Lung (tissue), 12 donors: ENCODE results near the gene IQGAP3. TPM values are rescaled to one million over a fixed set of nuclear protein-coding genes. Genes with fewer than 3 reads are reported as not detected.

Experiments
- ATAC-seq: fragments of 200-7000 bp; cut with Tn5 transposase; one replicate; pipeline ENCODE4 v1.9.1; 2020; ENCODE audit warnings: moderate number of reproducible peaks; ENCODE audit not compliant: insufficient read depth, low FRiP score
- DNase-seq, 3 donors: peaks; one replicate each; pipeline ENCODE4 v3.0.0-alpha.2; 2013 to 2017
- H3K27ac ChIP-seq, 2 donors: one replicate each; pipeline ENCODE4 v1.5.1; 2013; ENCODE audit warnings: mild to moderate bottlenecking in 2 of 2, moderate library complexity in 2 of 2, control low read depth in 1 of 2, inconsistent platforms in 1 of 2, low read depth in 1 of 2, low read length in 1 of 2
- H3K27me3 ChIP-seq, 3 donors: one replicate each; pipeline ENCODE4 v1.5.1; 2013; ENCODE audit warnings: low read length in 2 of 3; ENCODE audit not compliant: control insufficient read depth in 3 of 3, insufficient read depth in 3 of 3
- H3K36me3 ChIP-seq, 4 donors: one replicate each; pipeline ENCODE4 v1.5.1; 2013; ENCODE audit warnings: low read length in 4 of 4, mild to moderate bottlenecking in 1 of 4, moderate library complexity in 1 of 4; ENCODE audit not compliant: control insufficient read depth in 4 of 4, insufficient read depth in 4 of 4
- H3K4me1 ChIP-seq, 5 donors: one replicate each; pipeline ENCODE4 v1.5.1; 2013; ENCODE audit warnings: low read length in 5 of 5, mild to moderate bottlenecking in 2 of 5, moderate library complexity in 1 of 5; ENCODE audit not compliant: control insufficient read depth in 5 of 5, insufficient read depth in 5 of 5
- H3K4me3 ChIP-seq: one replicate; pipeline ENCODE4 v1.5.1; 2013; ENCODE audit warnings: mild to moderate bottlenecking, control low read depth, moderate library complexity
- H3K9ac ChIP-seq, 2 donors: one replicate each; pipeline ENCODE4 v1.5.1; 2013; ENCODE audit warnings: low read length in 2 of 2, control low read depth in 1 of 2; ENCODE audit not compliant: insufficient read depth in 1 of 2
- H3K9me3 ChIP-seq, 4 donors: one replicate each; pipeline ENCODE4 v1.5.1; 2013; ENCODE audit warnings: low read length in 3 of 4, mild to moderate bottlenecking in 1 of 4, moderate library complexity in 1 of 4; ENCODE audit not compliant: control insufficient read depth in 4 of 4, insufficient read depth in 3 of 4
- WGBS, 2 donors: extraction: QIAGEN DNeasy Blood & Tissue Kit; methylation state at CpG; one replicate each; pipeline ENCODE4 v1.1.7; 2013; 5-methylcytosine and 5-hydroxymethylcytosine counted together
- polyA plus RNA-seq, 2 donors: library from polyadenylated mRNA; stranded (reverse); fragments of 200-250 nt; gene quantifications; one replicate each; pipeline ENCODE4 v1.2.1, GENCODE V29; 2013
- total RNA-seq, 2 donors: library from RNA; depleted of rRNA in 1 of 2; stranded (reverse); fragments of >200 nt in 1 of 2; gene quantifications; one replicate each; pipeline ENCODE4 v1.2.1, GENCODE V29; 2014 to 2021
- TF ChIP-seq, protein P1 (sequence below): IDR thresholded peaks from 2 replicates; pipeline ENCODE4 v1.5.1; 2012; ENCODE audit warnings: mild to moderate bottlenecking; ENCODE audit errors: control extremely low read depth, extremely low read depth
- donor health status: control.
- donor health status: control.
- donor health status: Bipolar disorder and iron deficiency.
- donor health status: healthy.
- donor health status: DM: yes; HTN: yes; CAD: no.

IQGAP3 gene
- total and polyA plus RNA-seq, 4 donors = 0.42 to 3.4 (median 1.2) TPM

GRCh38 chr1:156486421-156487344, 85.7 kb downstream of the IQGAP3 start:
- Histone ChIP-seq H3K36me3 (peaks cover 9 to 21% (median 11%) of the 10 kb centered on the region in 4 donors), H3K27ac (peak overlapping the region in 1 of 2 donors; percentile 84), H3K9me3 (no peaks in the 10 kb centered on the region), H3K4me1 (peaks cover 10 to 53% (median 26%) of the 10 kb centered on the region in 5 donors), H3K4me3 (no peak overlapping the region), H3K27me3 (no peaks in the 10 kb centered on the region), H3K9ac (no peak overlapping the region)
- ATAC-seq (no peak), DNase-seq (no peak)
- TF ChIP-seq, protein P1, sequence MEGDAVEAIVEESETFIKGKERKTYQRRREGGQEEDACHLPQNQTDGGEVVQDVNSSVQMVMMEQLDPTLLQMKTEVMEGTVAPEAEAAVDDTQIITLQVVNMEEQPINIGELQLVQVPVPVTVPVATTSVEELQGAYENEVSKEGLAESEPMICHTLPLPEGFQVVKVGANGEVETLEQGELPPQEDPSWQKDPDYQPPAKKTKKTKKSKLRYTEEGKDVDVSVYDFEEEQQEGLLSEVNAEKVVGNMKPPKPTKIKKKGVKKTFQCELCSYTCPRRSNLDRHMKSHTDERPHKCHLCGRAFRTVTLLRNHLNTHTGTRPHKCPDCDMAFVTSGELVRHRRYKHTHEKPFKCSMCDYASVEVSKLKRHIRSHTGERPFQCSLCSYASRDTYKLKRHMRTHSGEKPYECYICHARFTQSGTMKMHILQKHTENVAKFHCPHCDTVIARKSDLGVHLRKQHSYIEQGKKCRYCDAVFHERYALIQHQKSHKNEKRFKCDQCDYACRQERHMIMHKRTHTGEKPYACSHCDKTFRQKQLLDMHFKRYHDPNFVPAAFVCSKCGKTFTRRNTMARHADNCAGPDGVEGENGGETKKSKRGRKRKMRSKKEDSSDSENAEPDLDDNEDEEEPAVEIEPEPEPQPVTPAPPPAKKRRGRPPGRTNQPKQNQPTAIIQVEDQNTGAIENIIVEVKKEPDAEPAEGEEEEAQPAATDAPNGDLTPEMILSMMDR = no peak
- WGBS, 2 donors = 85 to 91% methylated on average over 7 of the region's 7 CpGs

DNA sequence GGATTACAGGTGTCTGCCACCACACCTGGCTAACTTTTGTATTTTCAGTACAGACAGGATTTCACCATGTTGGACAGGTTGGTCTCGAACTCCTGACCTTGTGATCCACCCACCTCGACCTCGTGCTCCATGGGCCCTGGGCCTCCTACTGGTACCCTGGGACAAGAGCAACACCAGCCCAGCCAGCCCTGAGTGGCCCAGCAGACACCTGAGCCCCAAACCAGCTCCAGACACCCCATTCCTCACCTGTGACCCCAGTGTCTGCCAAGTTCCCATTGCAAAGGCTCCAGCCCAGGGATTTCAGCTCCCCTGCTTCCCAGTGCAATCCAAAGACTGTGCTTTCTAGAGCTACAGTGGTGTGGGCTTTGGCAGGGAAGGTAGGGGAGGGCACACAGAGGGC, 86.4 kb downstream of the IQGAP3 start:
- H3K9me3 ChIP-seq = no peaks in the 10 kb centered on the region
- no peak overlapping the region for H3K4me3 ChIP-seq
- no peak overlapping the region for H3K9ac ChIP-seq
- DNase-seq (no peak), ATAC-seq (no peak)
- peaks cover 14 to 27% (median 18%) of the 10 kb centered on the region in 4 donors for H3K36me3 ChIP-seq
- TF ChIP-seq, protein P1 = no peak
- 77 to 92% methylated on average over 3 of the region's 3 CpGs for WGBS, 2 donors
- no peak overlapping the region for H3K27ac ChIP-seq
- peaks cover 4 to 50% (median 19%) of the 10 kb centered on the region in 5 donors for H3K4me1 ChIP-seq
- H3K27me3 ChIP-seq = no peaks in the 10 kb centered on the region

DNA sequence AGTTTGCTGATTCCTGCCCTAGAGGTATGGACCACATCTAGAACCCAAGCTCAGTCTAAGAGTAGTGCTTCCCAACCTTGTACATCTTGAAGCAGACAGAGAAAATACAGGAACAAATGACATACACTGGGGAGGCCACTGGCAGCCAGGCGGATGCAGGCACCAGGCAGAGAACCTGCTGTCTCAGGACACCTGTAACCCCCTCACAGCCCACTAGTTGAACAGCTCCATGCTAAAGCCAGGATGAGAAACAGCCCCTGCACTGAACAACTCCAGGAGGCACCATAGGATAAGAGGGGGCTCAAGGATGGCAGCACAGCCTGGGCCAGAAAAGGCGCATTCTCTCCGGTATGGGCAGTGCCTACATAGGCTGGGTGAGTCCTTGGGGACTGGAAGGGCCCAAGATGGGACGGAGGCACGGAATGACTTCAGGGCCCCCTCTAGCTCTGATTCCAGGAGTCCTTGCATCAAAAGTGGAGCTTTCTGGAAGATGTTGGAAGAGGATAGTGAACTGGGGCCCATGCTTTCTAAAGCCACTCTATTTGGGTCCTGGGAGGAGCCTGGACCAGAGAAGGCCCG, 87.8 kb downstream of the IQGAP3 start:
- DNase-seq = no peak

More for the DNA sequence above, 87.8 kb downstream of the IQGAP3 start:
- 91 to 95% methylated on average over 6 of the region's 6 CpGs for WGBS, 2 donors
- Histone ChIP-seq H3K4me3 (no peak overlapping the region), H3K36me3 (peaks cover 16 to 38% (median 27%) of the 10 kb centered on the region in 4 donors), H3K9ac (no peak overlapping the region), H3K27ac (no peak overlapping the region), H3K27me3 (no peaks in the 10 kb centered on the region), H3K4me1 (peaks cover 0 to 37% (median 11%) of the 10 kb centered on the region in 5 donors), H3K9me3 (no peaks in the 10 kb centered on the region)
- no peak for ATAC-seq
- TF ChIP-seq, protein P1 = no peak
